Esophagus squamous epithelium (tissue), 5 donors: ENCODE measurements around the gene SEMA4B. TPM values are rescaled to one million over a fixed set of nuclear protein-coding genes. Genes with fewer than 3 reads are reported as not detected.

Experiments
- DNase-seq: peaks from one replicate; lab custom pipeline; 2025; lab: John Stamatoyannopoulos, UW
- H3K27ac ChIP-seq, 4 donors: fragments of 200-600 bp; sonication (generic); one replicate each; pipeline ENCODE4 v1.5.1; 2016 to 2019; ENCODE audit warnings: mild to moderate bottlenecking in 1 of 4
- H3K27me3 ChIP-seq, 4 donors: fragments of 200-600 bp; sonication (generic); 1 replicate in 3 of 4; 2 replicates in 1 of 4; pipeline versions ENCODE4 v1.5.1 to v1.6.0; 2017 to 2021; ENCODE audit warnings: antibody characterized with exemption in 1 of 4
- H3K36me3 ChIP-seq, 3 donors: fragments of 200-600 bp; sonication (generic); one replicate each; pipeline ENCODE4 v1.5.1; 2016 to 2019
- H3K4me1 ChIP-seq, 3 donors: fragments of 200-600 bp; sonication (generic); one replicate each; pipeline ENCODE4 v1.5.1; 2017 to 2019
- H3K4me3 ChIP-seq, 4 donors: fragments of 200-600 bp; sonication (generic); 1 replicate in 3 of 4; 2 replicates in 1 of 4; pipeline ENCODE4 v1.5.1; 2016 to 2019; ENCODE audit warnings: mild to moderate bottlenecking in 2 of 4, moderate library complexity in 1 of 4
- H3K9me3 ChIP-seq, 3 donors: fragments of 200-600 bp; sonication (generic); one replicate each; pipeline ENCODE4 v1.5.1; 2016 to 2019
- CTCF ChIP-seq, 6 experiments: fragments of 450-650 bp in 4 of 6; fragments of 200-600 bp in 2 of 6; sonication (generic) in 2 of 6; IDR thresholded peaks; one replicate each; pipeline ENCODE4 v1.5.1; 2016 to 2019; ENCODE audit warnings: antibody characterized with exemption in 6 of 6, mild to moderate bottlenecking in 4 of 6, moderate library complexity in 4 of 6
- POLR2A ChIP-seq, 4 donors: fragments of 450-650 bp; IDR thresholded peaks; one replicate each; pipeline ENCODE4 v1.6.1; 2017; ENCODE audit warnings: antibody characterized with exemption in 4 of 4, mild to moderate bottlenecking in 4 of 4, moderate library complexity in 3 of 4
- WGBS, 2 donors: methylation state at CpG; one replicate each; pipeline ENCODE4 v1.1.5; 2018; 5-methylcytosine and 5-hydroxymethylcytosine counted together
- intact Hi-C: fragments of 100-400 bp; cut with DNase I; formaldehyde crosslinking; loops from one replicate; pipeline ENCODE4 v1.15.0; 2022
- total RNA-seq, 4 donors: library from RNA; depleted of rRNA; stranded (reverse); fragments of >200 nt; gene quantifications; one replicate each; pipeline ENCODE4 v1.1.0, GENCODE V29; 2016
- donor health status: DM: yes; HTN: yes; CAD: no.

Gene SEMA4B
- total RNA-seq, 4 donors from 2014 or later, result 87.9 to 209 (median 136) TPM

GRCh38 chr15:90213122-90213817, 12.1 kb downstream of the SEMA4B start:
- WGBS, 2 donors, result 44% methylated on average over 9 to 11 of the region's 12 CpGs
- no peak for DNase-seq
- Histone ChIP-seq H3K27ac (peak overlapping the region; percentile 93 to 96 (median 94)), H3K27me3 (no peaks in the 10 kb centered on the region), H3K4me3 (no peak overlapping the region), H3K36me3 (peaks cover 2 to 57% (median 13%) of the 10 kb centered on the region in 3 donors), H3K4me1 (peaks cover 50 to 100% (median 54%) of the 10 kb centered on the region in 3 donors), H3K9me3 (no peaks in the 10 kb centered on the region)
- intact Hi-C loops, result loop anchor here (2.0 kb wide), 1 partner anchor 48 kb away; no protein-coding TSS in a partner anchor
- TF ChIP-seq POLR2A (IDR thresholded peaks at IDR 0.05), result no peak
- no peak for TF ChIP-seq CTCF (IDR thresholded peaks at IDR 0.05)

GRCh38 chr15:90213818-90214204, 12.7 kb downstream of the SEMA4B start:
- intact Hi-C loops, result loop anchor here (2.0 kb wide), 1 partner anchor 49 kb away; no protein-coding TSS in a partner anchor
- peaks cover 50 to 100% (median 54%) of the 10 kb centered on the region in 3 donors for H3K4me1 ChIP-seq
- peaks cover 7 to 57% (median 13%) of the 10 kb centered on the region in 3 donors for H3K36me3 ChIP-seq
- no peaks in the 10 kb centered on the region for H3K9me3 ChIP-seq
- WGBS, 2 donors, result 28 to 50% methylated on average over 2 to 3 of the region's 11 CpGs
- TF ChIP-seq POLR2A (IDR thresholded peaks at IDR 0.05), result peak in 1 of 4 donors; percentile 18
- no peak for TF ChIP-seq CTCF (IDR thresholded peaks at IDR 0.05)
- no peak overlapping the region for H3K4me3 ChIP-seq
- H3K27ac ChIP-seq, result peak overlapping the region; percentile 93 to 96 (median 94)
- no peak for DNase-seq
- no peaks in the 10 kb centered on the region for H3K27me3 ChIP-seq

GRCh38 chr15:90214553-90215196, 13.5 kb downstream of the SEMA4B start:
- WGBS, 2 donors, result 47 to 56% methylated on average over 8 of the region's 8 CpGs
- TF ChIP-seq POLR2A (IDR thresholded peaks at IDR 0.05), result no peak
- TF ChIP-seq CTCF (IDR thresholded peaks at IDR 0.05), result peak in 2 of 6 experiments; percentile 30 to 44
- Histone ChIP-seq H3K36me3 (peaks cover 10 to 57% (median 13%) of the 10 kb centered on the region in 3 donors), H3K4me3 (no peak overlapping the region), H3K9me3 (no peaks in the 10 kb centered on the region), H3K27me3 (no peaks in the 10 kb centered on the region), H3K27ac (peak overlapping the region in 3 of 4 donors; percentile 93 to 96 (median 95)), H3K4me1 (peaks cover 46 to 100% (median 54%) of the 10 kb centered on the region in 3 donors)
- intact Hi-C loops, result no loop called here
- DNase-seq, result no peak

GRCh38 chr15:90217671-90218394, 16.7 kb downstream of the SEMA4B start:
- 46 to 47% methylated on average over 3 to 8 of the region's 9 CpGs for WGBS, 2 donors
- H3K9me3 ChIP-seq, result no peaks in the 10 kb centered on the region
- peak overlapping the region; percentile 50 to 96 (median 76) for H3K27ac ChIP-seq
- peaks cover 11 to 76% (median 13%) of the 10 kb centered on the region in 3 donors for H3K36me3 ChIP-seq
- intact Hi-C loops, result no loop called here
- no peak for DNase-seq
- peaks cover 30 to 88% (median 34%) of the 10 kb centered on the region in 3 donors for H3K4me1 ChIP-seq
- TF ChIP-seq CTCF (IDR thresholded peaks at IDR 0.05), result no peak
- TF ChIP-seq POLR2A (IDR thresholded peaks at IDR 0.05), result no peak
- no peaks in the 10 kb centered on the region for H3K27me3 ChIP-seq
- H3K4me3 ChIP-seq, result no peak overlapping the region
